ENCODE measurements around the gene HSF5.

The HSF5 gene

GRCh38 chr17:58487589-58488427 is at the start of gene HSF5:
Gene HSF5 (minus strand): TSS chr17:58488408. CDS start chr17:58488274, 134 bp downstream.
- no peak for DNase-seq

GRCh38 chr17:58537266-58537665 is 49.1 kb upstream of the HSF5 start:
- DNase-seq: no peak

DNA sequence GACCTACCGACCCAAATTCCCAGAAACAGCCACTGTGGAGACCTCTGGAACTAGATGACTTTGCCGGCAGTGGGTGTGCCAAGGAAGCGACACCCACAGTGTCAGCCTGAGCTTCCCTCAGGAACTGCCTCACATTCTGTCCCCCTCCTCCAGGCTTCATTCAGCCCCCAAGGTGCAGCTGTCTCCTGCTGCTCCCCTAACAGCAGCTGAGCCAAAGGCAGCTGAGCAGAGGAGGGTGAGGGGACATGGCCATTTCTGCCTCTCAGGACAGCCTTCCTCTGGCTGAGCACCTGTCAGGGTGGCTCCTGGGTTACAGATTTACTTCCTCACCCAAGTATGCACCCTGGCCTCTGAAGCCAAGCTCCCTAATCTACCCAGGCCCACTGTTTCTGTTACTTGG is 48.3 kb upstream of the HSF5 start:
- no peak for DNase-seq

DNA sequence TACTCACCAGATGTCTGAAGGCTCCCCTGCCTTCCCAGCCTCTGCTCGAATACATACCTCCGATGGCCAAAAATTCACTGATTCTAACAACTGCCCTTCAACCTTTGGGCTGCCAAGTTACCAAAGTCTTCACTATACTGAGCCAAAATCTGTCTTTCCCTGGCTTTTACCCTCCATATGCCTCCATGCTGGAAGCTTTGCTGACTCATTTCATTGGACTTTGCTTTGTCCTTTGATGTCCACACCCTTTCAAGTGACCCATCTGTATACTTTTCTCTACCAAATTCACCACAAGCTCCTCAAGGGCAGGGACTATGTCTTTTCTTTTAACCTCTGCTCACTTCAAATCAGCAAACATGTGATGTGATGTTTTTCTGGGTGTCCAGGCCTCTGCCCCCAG is 47.2 kb upstream of the HSF5 start:
- no peak for DNase-seq

- no peak for DNase-seq
Observed at GRCh38 chr17:58534901-58535421, 46.8 kb upstream of the HSF5 start.

- DNase-seq: no peak
Observed at GRCh38 chr17:58534331-58534730, 46.1 kb upstream of the HSF5 start.

GRCh38 chr17:58533616-58534188 is 45.5 kb upstream of the HSF5 start:
- DNase-seq: no peak

DNA sequence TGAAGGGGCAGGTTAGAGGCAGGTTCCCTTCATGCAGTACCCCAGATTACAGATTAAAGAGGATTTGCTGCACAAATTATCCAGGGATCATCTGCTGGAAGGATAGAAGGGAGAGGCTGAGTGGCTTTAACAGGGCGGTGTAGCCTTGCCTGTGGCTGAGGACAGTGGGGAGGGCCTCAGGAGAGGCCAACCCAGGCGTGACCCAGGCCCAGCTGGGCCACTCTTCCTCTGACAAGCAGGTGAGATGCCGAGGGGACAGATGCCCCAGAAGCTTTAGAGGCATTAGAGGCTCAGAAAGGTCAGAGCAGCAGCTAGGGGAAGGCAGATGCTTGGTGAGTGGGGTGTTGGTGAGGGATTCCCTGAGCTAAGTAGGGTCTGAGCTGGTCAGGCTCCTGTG is 44.3 kb upstream of the HSF5 start:
- no peak for DNase-seq

DNA sequence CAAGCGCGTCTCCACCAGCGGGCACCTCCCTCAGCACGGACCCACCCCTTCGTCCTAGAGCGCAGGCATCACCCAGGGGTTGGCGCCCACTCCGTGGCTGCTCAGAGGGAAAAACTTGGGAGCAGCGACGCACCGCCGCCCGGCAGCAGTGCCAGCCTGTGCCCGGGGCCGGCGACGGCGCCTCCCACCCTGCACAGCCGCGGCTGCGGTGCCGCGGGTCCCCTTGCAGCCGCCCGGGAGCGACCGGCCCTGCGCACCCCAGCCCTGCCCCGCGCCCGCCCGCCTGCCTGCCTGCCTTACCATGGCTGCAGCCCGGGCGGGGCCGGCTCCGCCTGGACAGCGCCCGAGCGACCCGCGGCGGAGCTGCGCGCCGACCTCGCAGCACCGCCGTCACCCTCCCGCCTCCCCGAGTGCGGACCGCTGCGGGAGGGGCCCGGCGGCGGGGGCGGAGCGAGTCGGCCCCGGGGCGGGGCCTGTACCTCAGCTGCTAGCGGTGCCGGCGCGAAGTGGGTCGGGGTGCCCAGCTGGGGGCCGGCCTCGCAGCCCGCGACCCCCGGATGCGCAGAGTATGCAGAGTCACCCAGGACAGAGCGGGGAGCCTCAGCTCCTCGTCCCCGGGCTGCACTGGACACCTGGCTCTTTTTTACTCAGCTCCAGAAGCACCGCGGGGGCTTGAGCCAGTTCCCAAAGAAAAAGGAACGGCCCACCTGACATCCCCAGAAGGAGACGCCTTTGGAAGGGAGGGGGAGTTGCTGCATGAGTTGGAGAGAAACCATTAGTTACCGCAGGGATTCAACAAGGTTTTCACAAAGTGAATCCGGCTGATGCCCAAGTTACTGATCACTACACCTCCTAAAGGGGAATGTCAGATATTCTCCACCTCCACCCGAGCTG is 43.7 kb upstream of the HSF5 start:
- no peak for DNase-seq

- no peak for DNase-seq
Observed at GRCh38 chr17:58531122-58531521, 42.9 kb upstream of the HSF5 start.

- DNase-seq: no peak
Observed at GRCh38 chr17:58530655-58531054, 42.4 kb upstream of the HSF5 start.

- no peak for DNase-seq
Observed at GRCh38 chr17:58529275-58529674, 41.1 kb upstream of the HSF5 start.

DNA sequence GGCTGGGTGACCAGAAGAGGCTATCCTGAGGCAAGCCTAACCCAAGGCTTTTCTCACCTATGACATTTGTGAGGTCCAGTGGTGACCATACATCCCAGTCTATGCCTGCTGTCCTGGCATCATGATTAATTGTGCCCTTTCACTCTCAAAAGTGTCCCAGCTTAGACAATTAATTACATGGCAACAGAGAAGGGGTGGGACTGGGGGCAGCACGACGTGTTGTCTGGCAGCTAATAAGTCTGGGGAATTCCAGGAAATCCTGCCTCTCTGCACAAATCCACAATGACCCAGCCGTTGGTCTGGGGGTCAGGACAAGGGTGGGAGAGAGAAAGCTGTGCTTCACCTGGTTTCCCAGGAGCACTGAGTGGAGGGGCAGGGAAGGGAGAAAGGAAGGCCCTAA is 40.2 kb upstream of the HSF5 start:
- DNase-seq: no peak

DNA sequence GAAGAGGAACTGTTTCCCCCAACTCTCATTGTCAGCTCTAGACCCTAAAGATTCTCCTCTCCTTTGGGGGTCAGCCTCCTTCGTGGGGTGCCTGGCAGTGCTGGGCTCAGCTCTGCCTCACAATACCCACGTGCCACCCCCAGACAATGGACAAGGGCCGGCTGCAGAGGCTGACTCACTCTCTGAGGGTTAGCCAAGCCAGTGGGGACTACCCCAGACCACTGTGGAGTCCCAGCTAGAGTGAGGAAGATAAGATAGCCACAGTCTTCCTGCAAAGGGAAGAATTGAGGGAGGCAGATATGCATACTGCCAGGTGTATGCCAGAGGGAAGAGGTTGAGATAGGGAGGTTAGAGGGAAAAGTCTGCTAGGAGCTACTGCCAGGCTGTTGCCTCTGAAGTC is 39.7 kb upstream of the HSF5 start:
- no peak for DNase-seq

DNA sequence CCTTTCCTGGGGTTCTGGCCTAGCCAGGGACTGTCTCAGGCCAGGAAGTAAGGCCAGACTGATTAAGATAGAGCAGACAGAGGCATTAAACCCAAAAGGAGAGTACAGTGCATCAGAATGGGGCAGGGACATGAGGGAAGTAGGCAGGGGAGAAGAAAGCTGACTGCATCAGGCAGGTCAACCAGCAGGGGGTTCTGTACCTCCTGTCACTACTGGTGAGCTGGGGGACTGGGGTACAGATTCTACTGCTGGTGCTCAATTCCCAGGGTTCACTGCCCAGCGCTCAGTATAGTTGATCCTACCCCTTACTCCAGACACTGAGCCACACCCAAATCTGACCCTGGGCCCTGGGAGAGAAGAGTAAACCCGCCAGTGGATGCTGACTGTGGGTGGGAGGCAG is 39.1 kb upstream of the HSF5 start:
- DNase-seq: no peak

GRCh38 chr17:58525239-58525638 is 37.0 kb upstream of the HSF5 start:
- DNase-seq: no peak

- DNase-seq: no peak
Observed at GRCh38 chr17:58521680-58522079, 33.5 kb upstream of the HSF5 start.

DNA sequence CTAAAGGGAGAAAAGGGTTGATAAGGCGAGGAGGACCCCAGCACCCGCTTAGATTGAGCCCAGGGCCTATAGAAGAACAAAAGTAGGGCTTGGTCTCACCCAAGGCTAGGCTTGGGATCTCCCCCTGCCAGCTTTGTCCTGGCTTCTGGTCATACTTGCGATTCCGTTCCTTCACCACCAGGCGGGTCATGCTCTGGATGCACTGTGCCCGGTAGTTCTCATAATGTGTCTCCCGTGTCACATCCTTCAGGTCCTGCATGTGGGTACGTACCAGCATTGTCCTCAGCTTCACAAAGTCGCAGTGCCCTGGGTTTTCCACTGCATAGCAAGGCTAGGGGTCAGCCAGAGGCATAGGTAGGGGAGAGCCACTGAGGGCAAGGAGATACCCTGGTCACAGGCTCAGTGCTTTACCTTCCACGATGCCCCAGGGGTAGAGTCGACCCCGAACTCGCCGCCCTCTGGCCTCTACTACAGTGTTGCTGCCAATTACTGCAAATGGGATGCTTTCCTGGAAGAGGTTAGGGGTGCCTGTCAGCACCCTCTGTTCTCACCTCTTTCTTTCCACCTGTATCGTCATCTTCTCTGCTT is 32.7 kb upstream of the HSF5 start:
- no peak for DNase-seq

DNA sequence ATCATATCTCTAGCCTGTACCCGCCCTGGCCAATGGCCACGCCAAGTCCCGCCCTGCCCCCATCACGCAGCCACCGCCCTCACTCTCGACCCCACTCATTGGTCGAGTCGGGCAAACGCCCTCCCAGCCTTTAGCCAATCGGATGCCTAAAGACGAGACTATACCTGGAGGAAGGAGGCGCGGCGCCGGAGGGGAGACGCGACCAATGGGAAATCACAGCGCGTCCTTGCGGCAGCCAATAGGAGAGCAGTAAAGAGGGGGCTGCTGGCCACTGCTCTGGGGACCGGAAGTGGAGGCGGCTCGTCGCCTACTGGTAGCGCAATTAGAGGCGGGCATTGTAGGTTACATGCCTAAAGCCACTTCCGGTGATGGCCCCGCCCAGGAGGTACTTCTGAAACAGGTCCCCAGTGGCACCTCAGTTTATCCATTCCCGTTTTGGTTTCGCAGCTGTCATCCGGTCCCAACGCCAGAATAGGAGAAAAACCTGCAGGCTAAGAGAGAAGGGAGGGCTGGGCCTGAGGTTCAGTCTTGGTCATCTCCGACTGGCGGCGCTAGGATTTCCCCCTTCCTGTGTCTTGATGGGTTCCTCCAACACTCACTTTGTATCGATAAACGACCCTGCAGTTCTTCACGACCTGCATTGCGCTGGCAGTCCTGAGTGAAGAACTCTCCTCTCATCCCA is 29.9 kb upstream of the HSF5 start:
- peak; percentile 98 for DNase-seq

DNA sequence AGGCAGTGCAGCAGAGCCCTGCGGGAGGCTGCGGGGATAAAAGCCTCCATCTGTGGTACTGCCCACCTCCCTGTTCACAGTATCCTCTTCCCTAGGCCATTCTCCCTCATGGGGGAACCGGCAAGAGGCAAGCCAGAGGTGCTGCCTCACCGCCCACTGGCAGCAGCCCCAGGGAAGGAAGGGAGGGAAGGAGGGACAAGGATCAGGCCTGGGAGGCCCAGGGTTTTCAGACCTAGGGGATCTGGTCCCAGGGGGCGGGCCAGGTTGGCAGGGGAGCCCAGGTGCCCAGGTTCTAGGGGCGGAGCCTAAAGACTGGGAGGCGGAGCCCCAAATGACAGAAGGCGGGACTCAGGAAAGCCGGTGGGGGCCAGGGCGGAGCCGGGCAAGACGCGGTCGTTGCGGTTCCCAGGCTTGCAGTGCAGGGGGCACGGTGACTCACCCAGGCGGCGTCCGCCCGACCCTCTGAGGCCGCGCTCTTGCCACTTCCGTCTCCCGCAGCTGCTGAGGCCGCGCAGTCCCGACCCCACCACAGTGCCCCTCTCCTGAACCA is 29.2 kb upstream of the HSF5 start:
- DNase-seq: no peak

DNA sequence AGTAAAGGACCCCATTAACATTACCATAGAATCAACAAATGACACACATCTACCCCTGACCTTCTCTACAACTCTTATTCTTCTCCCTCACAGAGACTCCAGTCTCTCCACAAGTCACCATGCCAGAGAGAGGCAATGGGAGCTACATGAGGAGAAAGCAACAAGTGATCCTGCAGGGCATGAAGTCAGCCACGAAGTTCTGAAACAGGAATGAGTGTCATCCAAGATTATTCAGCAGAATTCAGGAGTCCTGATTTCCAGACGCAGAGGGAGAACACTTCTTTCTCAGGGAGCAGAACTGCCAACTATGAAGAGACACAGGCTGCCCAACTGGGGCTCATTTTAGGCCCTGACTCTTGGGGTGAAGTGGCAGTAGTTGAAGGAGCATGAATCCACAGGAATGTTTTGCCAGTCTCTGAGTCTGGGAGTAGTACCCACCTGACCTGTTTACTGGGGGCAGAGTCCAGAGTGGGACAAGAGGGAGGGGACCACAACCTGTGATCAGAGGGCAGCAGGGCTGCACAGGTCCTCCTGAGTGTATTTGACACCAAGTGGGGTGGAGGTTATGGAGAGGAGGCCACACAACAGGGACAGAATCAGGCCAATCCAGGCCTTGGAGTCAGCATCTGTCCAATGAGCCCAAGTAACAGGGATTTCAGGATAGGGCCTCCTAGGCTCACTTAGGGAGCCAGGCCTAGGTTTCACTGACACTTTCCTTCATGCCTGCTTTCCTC is 28.6 kb upstream of the HSF5 start:
- DNase-seq: no peak
